OCI-LY7 (cell line): ENCODE data around the gene SMPD4. TPM values are rescaled to one million over a fixed set of nuclear protein-coding genes. Genes with fewer than 3 reads are reported as not detected.
"Not testable (repeated sequence)": the region's sequence is repeated elsewhere in the genome, so short reads cannot be mapped to it uniquely, and the experiment has no call there.

ENCODE experiments used
- BruUV-seq: library from RNA; stranded (reverse); fragments of 400-500 nt; replicated peaks from 2 replicates; lab custom pipeline; 2021; lab: Mats Ljungman, UMichigan
- CTCF ChIA-PET: fragments of 300-600 bp; sonication (Branson Sonifier 250); formaldehyde crosslinking; loops from one replicate; lab custom pipeline; 2022; ENCODE audit warnings: antibody characterized with exemption; ENCODE audit not compliant: unreplicated experiment; lab: Charles Lee
- POLR2A ChIA-PET: fragments of 300-600 bp; sonication (Branson Sonifier 250); formaldehyde crosslinking; loops from one replicate; lab custom pipeline; 2022; ENCODE audit warnings: antibody characterized with exemption; lab: Charles Lee
- DNase-seq: peaks from one replicate; pipeline ENCODE4 v3.0.0-alpha.2; 2015; ENCODE audit warnings: low spot score
- H2AFZ ChIP-seq: fragments of 200-600 bp; sonication (generic), shearing (Covaris generic); 2 replicates; pipeline ENCODE4 v1.6.1; 2014; ENCODE audit warnings: mild to moderate bottlenecking, antibody characterized with exemption, low read length, moderate library complexity
- H3K27ac ChIP-seq: fragments of 200-600 bp; sonication (generic); 2 replicates; pipeline ENCODE4 v1.5.1; 2014; ENCODE audit warnings: mixed run types, low read depth, mild to moderate bottlenecking, moderate library complexity, low read length, inconsistent platforms; ENCODE audit not compliant: poor library complexity, severe bottlenecking
- H3K36me3 ChIP-seq: fragments of 200-600 bp; sonication (generic); 2 replicates; pipeline ENCODE4 v1.6.1; 2014; ENCODE audit warnings: mild to moderate bottlenecking, antibody characterized with exemption, low read length, moderate library complexity, mixed read lengths; ENCODE audit not compliant: insufficient read depth
- H3K4me1 ChIP-seq: fragments of 200-600 bp; sonication (generic); 2 replicates; pipeline ENCODE4 v1.5.1; 2014; ENCODE audit warnings: mild to moderate bottlenecking, low read length; ENCODE audit not compliant: insufficient read depth, poor library complexity, severe bottlenecking
- H3K4me2 ChIP-seq: fragments of 200-600 bp; sonication (generic); 2 replicates; pipeline ENCODE4 v1.6.1; 2014; ENCODE audit warnings: mild to moderate bottlenecking, low read length
- H3K4me3 ChIP-seq: fragments of 200-600 bp; sonication (generic); 2 replicates; pipeline ENCODE4 v1.5.1; 2014; ENCODE audit warnings: mild to moderate bottlenecking, low read depth, low read length; ENCODE audit not compliant: poor library complexity, severe bottlenecking
- H3K79me2 ChIP-seq: fragments of 200-600 bp; sonication (generic); 2 replicates; pipeline ENCODE4 v1.6.1; 2016; ENCODE audit warnings: low read depth, mild to moderate bottlenecking, low read length, moderate library complexity, mixed read lengths; ENCODE audit not compliant: insufficient read depth
- H3K9me2 ChIP-seq: fragments of 200-600 bp; sonication (generic); 2 replicates; pipeline ENCODE4 v1.6.1; 2016; ENCODE audit warnings: mild to moderate bottlenecking, low read length, mixed read lengths; ENCODE audit not compliant: insufficient read depth
- H3K9me3 ChIP-seq: fragments of 200-600 bp; sonication (generic); 2 replicates; pipeline ENCODE4 v1.6.1; 2014; ENCODE audit warnings: mild to moderate bottlenecking, mixed run types, low read length, mixed read lengths
- H4K20me1 ChIP-seq: fragments of 200-600 bp; sonication (generic); 2 replicates; pipeline ENCODE4 v1.6.1; 2014; ENCODE audit warnings: mild to moderate bottlenecking, antibody characterized with exemption, low read length, moderate library complexity, mixed read lengths; ENCODE audit not compliant: insufficient read depth
- EZH2phosphoT487 ChIP-seq: fragments of 200-600 bp; sonication (generic); IDR thresholded peaks from 2 replicates; pipeline ENCODE4 v1.6.1; 2018; ENCODE audit warnings: low read depth, borderline replicate concordance, mild to moderate bottlenecking, mixed run types, antibody characterized with exemption, low read length, moderate library complexity, mixed read lengths
- intact Hi-C: fragments of 100-400 bp; cut with micrococcal nuclease; formaldehyde crosslinking; loops from one replicate; pipeline ENCODE4 v1.10.0; 2022; ENCODE audit not compliant: unreplicated experiment
- total RNA-seq, 2 experiments: library from RNA; depleted of rRNA in 1 of 2; stranded (reverse); fragments of >200 nt in 1 of 2; shearing (Covaris generic) in 1 of 2; gene quantifications; 2 replicates each; pipeline ENCODE4 v1.2.3, GENCODE V29; 2014 to 2022
- TF ChIP-seq, protein P1 (sequence below): fragments of 200-600 bp; sonication (generic); conservative IDR thresholded peaks from 2 replicates; pipeline ENCODE4 v1.5.1; 2014; ENCODE audit warnings: mild to moderate bottlenecking, antibody characterized with exemption, low read length, moderate library complexity, mixed read lengths

SMPD4 gene
- total RNA-seq, 2 experiments from 2014 or later: 61.9 to 93.8 TPM

GRCh38 chr2:130169896-130170295 lies 11.5 kb downstream of the SMPD4 start:
- H3K9me3 ChIP-seq: no peaks in the 10 kb centered on the region
- H3K36me3 ChIP-seq: peaks cover 92% of the 10 kb centered on the region
- no peak overlapping the region for H3K4me3 ChIP-seq
- no peak overlapping the region for H2AFZ ChIP-seq
- no peak overlapping the region for H3K4me2 ChIP-seq
- H3K27ac ChIP-seq: no peak overlapping the region
- no peaks in the 10 kb centered on the region for H4K20me1 ChIP-seq
- intact Hi-C loops: no loop called here
- POLR2A ChIA-PET: interaction anchor here (0.9 kb wide), 1 partner anchor 12 kb away, joined by 3 read pairs; the partner anchor contains the start of gene SMPD4
- H3K79me2 ChIP-seq: no peaks in the 10 kb centered on the region
- no peaks in the 10 kb centered on the region for H3K9me2 ChIP-seq
- no peaks in the 10 kb centered on the region for H3K4me1 ChIP-seq
- TF ChIP-seq, protein P1, sequence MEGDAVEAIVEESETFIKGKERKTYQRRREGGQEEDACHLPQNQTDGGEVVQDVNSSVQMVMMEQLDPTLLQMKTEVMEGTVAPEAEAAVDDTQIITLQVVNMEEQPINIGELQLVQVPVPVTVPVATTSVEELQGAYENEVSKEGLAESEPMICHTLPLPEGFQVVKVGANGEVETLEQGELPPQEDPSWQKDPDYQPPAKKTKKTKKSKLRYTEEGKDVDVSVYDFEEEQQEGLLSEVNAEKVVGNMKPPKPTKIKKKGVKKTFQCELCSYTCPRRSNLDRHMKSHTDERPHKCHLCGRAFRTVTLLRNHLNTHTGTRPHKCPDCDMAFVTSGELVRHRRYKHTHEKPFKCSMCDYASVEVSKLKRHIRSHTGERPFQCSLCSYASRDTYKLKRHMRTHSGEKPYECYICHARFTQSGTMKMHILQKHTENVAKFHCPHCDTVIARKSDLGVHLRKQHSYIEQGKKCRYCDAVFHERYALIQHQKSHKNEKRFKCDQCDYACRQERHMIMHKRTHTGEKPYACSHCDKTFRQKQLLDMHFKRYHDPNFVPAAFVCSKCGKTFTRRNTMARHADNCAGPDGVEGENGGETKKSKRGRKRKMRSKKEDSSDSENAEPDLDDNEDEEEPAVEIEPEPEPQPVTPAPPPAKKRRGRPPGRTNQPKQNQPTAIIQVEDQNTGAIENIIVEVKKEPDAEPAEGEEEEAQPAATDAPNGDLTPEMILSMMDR: no peak
- no peak for TF ChIP-seq EZH2phosphoT487
- CTCF ChIA-PET: interaction anchor here (0.6 kb wide), 1 partner anchor 177 kb away, joined by 3 read pairs; no protein-coding TSS in a partner anchor
- no peak for DNase-seq
- BruUV-seq: no TSS peak

DNA sequence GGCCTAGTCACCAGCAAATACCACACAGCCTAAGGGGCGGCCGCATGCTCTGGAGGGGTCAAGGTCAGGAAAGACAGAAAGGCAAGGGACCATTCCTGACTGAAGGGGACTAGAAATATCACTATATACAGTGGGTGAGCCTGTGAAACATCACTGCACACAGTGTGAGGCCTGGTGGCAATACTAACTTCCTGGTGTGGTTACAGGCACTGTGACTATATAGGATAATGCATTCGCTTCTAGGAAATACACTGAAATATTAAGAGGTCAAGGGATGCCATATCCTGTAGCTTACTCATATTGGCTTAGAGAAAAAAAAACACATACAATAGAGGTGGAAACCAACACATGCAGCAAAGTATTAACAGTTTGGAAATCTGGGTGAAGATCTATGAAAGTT lies 12.2 kb downstream of the SMPD4 start:
- H2AFZ ChIP-seq, H3K79me2 ChIP-seq, H3K4me1 ChIP-seq, H4K20me1 ChIP-seq, intact Hi-C loops, H3K4me3 ChIP-seq, H3K9me3 ChIP-seq, BruUV-seq, CTCF ChIA-PET, H3K4me2 ChIP-seq, DNase-seq, H3K9me2 ChIP-seq, H3K27ac ChIP-seq: not testable (repeated sequence)
- POLR2A ChIA-PET: interaction anchor here (0.7 kb wide), 1 partner anchor 173 kb away, joined by 3 read pairs; no protein-coding TSS in a partner anchor
- peaks cover 92% of the 10 kb centered on the region for H3K36me3 ChIP-seq

DNA sequence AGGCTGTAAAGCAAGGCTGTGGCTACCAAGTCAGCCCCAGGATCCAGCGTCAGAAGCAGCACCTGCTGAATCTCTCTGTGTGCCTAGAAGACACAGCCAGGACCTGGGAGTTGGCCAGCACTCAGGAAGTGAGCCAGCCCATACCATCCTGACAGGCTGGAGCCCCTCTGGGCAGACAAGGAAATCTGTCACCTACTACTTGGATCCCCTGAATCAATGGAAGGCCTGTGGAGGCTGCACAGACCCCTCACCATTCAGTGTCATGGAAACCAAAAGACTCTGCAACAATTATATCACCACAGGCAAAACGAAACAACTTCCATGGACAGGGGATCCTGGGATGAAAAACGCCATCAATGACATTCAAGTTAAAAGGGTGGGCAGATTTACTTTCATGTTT lies 14.8 kb downstream of the SMPD4 start:
- H3K27ac ChIP-seq, DNase-seq, H3K79me2 ChIP-seq, H3K4me3 ChIP-seq, intact Hi-C loops, H2AFZ ChIP-seq, BruUV-seq, H3K9me3 ChIP-seq, H3K4me1 ChIP-seq, CTCF ChIA-PET, POLR2A ChIA-PET, H3K4me2 ChIP-seq, H3K9me2 ChIP-seq, H4K20me1 ChIP-seq: not testable (repeated sequence)
- peaks cover 80% of the 10 kb centered on the region for H3K36me3 ChIP-seq
